WERI-Rb-1 (cell line): ENCODE data around the gene BRSK2.

Experiments used
- DNase-seq: peaks from one replicate; pipeline ENCODE4 v3.0.0-alpha.2; 2020
- H3K27ac ChIP-seq: fragments of 250-450 bp; sonication (Bioruptor Pico); 2 replicates; pipeline ENCODE4 v1.5.1; 2020; ENCODE audit warnings: mild to moderate bottlenecking, moderate library complexity
- H3K27me3 ChIP-seq: fragments of 250-450 bp; sonication (Bioruptor Pico); 2 replicates; pipeline ENCODE4 v1.5.1; 2021; ENCODE audit warnings: mild to moderate bottlenecking, low read depth, moderate library complexity; ENCODE audit not compliant: insufficient read depth, severe bottlenecking
- H3K36me3 ChIP-seq: fragments of 250-450 bp; sonication (Bioruptor Pico); 2 replicates; pipeline ENCODE4 v1.5.1; 2020; ENCODE audit warnings: mild to moderate bottlenecking, moderate library complexity
- H3K4me3 ChIP-seq: 2 replicates; pipeline ENCODE4 v1.5.1; 2011; ENCODE audit warnings: low read depth, mild to moderate bottlenecking, control low read depth, low read length
- H3K9me3 ChIP-seq: fragments of 250-450 bp; sonication (Bioruptor Pico); 2 replicates; pipeline ENCODE4 v1.5.1; 2021; ENCODE audit warnings: mild to moderate bottlenecking, moderate library complexity; ENCODE audit not compliant: severe bottlenecking
- TF ChIP-seq, protein P1 (sequence below): IDR thresholded peaks from 2 replicates; pipeline ENCODE4 v1.5.1; 2011; ENCODE audit warnings: low read depth, mild to moderate bottlenecking, control low read depth, inconsistent platforms, low read length

The BRSK2 gene

DNA sequence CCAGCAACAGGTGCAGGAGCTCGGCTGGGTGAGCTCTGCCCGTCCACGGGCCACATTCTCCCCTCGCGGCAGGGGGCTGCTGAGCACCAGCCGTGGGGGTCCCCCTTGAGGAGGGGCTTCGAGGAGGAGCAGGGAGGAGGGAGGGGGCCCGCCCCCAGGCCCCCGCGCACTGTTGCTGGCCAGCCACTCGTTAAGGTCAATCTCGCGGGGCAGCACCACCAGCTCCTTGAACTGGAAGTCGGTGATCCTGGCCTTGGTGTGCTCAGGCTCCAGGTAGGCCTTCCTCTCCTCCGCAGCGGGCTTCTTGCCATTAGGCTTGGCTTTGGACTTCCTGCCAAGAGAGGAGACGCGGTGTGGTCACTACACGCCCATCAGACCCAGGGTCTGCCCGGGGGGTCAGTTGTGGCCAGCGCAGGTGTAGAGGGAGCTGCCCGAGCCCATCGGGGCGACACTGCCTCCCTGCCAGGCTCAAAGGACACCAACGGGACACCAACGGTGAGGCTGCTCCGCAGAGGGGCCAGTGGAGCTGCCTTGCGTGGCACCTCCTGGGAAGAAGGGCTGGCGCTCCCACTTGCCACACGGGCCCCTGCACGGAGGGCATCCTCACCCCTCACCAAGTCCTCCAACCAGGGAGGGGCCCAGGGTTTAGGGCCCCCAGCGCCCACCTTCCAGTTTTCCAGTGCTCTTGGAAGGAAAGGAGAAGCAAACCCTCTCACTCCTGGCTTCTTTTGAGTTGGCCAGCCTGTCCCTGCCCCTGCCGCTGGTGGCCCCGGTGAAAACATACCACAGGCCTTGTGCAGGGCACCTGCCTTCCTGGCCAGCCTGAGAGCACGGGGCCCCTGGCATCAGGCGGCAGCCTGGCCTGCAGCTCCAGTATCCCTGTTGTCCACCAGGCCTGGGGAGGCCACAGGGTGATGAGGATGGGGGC lies 91.1 kb downstream of the BRSK2 start:
- H3K36me3 ChIP-seq: no peaks in the 10 kb centered on the region; the same call in 1 of the 2 replicates
- no peaks in the 10 kb centered on the region for H3K27me3 ChIP-seq
- H3K27ac ChIP-seq: no peak overlapping the region
- no peak for DNase-seq
- TF ChIP-seq, protein P1, sequence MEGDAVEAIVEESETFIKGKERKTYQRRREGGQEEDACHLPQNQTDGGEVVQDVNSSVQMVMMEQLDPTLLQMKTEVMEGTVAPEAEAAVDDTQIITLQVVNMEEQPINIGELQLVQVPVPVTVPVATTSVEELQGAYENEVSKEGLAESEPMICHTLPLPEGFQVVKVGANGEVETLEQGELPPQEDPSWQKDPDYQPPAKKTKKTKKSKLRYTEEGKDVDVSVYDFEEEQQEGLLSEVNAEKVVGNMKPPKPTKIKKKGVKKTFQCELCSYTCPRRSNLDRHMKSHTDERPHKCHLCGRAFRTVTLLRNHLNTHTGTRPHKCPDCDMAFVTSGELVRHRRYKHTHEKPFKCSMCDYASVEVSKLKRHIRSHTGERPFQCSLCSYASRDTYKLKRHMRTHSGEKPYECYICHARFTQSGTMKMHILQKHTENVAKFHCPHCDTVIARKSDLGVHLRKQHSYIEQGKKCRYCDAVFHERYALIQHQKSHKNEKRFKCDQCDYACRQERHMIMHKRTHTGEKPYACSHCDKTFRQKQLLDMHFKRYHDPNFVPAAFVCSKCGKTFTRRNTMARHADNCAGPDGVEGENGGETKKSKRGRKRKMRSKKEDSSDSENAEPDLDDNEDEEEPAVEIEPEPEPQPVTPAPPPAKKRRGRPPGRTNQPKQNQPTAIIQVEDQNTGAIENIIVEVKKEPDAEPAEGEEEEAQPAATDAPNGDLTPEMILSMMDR: no peak
- H3K9me3 ChIP-seq: no peaks in the 10 kb centered on the region
- no peak overlapping the region for H3K4me3 ChIP-seq

DNA sequence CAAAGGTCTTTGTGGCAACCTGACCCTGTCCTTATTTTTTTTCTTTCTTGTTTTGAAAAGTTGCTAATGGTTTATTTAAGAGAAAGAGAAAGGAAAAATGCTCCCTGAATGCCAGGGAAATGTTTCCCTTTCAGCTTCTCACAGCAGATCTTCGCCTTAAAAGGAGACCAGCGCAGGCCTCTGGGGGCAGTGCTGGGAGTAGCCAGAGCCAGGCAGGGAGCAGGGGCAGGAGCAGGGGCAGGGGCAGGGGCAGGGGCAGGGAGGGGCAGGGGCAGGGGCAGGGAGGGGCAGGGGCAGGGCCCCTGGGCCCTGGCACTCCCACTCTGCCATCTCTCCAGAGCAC lies 91.7 kb downstream of the BRSK2 start:
- H3K9me3 ChIP-seq: no peaks in the 10 kb centered on the region
- DNase-seq: no peak
- H3K4me3 ChIP-seq: no peak overlapping the region
- no peaks in the 10 kb centered on the region for H3K27me3 ChIP-seq
- no peak overlapping the region for H3K27ac ChIP-seq
- TF ChIP-seq, protein P1: no peak
- no peaks in the 10 kb centered on the region; the same call in 1 of the 2 replicates for H3K36me3 ChIP-seq

DNA sequence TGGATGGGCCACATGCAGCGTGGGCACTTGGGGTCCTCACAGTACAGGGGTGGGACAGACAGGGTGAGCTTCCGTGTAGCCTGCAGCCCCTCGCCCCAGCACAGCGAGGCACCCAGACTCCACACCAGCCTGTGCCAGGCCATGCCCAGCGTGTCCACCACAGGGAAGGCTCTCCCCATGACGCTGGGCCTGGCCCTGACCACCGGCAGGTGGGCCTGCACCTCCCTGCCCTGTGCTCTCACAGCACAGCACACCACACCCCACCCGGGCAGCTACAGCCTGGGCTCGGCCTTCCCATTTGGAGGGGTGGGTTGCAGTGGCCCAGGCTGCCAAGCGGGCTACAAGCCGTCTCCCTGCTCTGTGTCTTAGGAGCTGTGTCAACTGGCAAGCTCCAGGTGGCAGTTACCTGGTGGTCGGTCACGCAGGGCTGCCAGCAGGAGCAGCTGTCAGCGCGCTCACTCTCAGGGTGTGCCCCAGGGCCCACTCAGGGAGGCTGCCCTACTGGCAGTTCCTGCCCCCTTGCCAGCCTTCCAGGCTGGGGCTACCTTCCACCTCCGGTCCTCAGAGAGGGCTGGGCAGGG lies 92.2 kb downstream of the BRSK2 start:
- no peaks in the 10 kb centered on the region for H3K27me3 ChIP-seq
- no peaks in the 10 kb centered on the region; the same call in 1 of the 2 replicates for H3K36me3 ChIP-seq
- H3K27ac ChIP-seq: no peak overlapping the region
- H3K9me3 ChIP-seq: no peaks in the 10 kb centered on the region
- no peak for DNase-seq
- H3K4me3 ChIP-seq: no peak overlapping the region
- TF ChIP-seq, protein P1: no peak

DNA sequence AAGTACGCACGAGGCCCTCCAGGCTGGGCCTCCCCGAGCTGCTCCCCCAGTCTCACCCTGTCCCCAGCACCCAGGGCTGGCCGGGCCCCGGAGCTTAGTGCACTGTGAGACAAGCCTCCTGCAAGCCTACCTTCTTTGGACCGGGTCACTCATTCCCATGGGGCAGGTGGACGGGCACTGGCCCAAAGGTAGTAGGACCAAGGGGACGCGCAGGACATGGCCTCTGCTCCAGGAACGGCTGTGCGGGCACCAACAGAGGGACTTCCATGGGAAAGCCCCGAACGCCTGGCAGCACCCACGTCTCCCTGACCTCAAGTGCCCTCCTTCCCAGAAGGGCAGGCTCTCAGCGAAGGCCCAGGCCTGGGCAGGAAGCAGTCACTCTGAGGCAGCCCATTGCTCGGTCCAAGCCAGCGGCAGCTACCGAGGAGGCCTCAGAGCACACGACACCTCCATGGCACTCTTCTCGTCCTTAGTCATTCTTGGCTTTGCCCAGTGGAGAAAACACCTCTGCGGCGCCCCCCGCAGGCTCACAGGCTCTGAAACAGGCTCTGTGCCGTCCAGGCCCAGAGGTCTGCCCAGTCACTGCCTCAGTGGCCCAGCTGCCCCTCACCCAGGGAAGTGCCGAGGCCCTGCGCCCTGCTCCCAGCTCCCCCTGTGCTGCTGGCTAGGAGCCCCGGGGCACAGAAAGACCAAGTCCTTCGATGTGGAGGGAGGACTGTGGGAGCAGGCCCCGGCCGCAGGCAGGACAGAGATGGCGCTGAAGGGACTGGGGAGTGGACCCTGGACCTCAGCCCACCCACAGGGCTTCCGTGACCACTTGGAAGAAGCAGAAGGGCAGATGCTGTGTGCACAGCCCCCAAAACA lies 93.1 kb downstream of the BRSK2 start:
- Histone ChIP-seq H3K36me3 (no peaks in the 10 kb centered on the region; the same call in 1 of the 2 replicates), H3K27me3 (no peaks in the 10 kb centered on the region), H3K9me3 (no peaks in the 10 kb centered on the region), H3K27ac (no peak overlapping the region), H3K4me3 (no peak overlapping the region)
- TF ChIP-seq, protein P1: peak; percentile 37
- no peak for DNase-seq

DNA sequence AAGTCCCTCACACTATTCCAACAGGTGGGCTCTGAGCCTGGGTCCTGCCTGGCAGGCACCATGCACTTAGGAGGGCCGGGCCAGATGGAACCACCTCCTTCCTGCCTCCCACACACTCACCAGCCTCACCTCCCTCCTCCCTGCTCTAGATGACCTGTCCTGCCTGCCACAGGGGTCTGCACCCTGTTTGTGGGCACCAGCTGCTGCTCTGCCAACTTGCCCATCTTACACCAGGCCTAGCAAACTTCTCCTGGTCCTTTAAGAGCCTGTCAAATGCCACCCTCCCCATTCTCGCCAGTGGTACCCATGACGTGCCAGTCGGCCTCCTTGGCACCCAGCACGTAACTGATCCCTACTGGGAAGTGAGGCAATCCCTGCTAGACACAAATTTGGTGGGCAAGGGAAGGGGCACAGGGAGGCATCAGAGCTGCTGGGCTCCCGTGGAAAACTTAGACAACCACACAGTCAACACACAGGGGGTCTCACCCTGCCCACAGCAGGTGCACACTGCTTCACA lies 93.8 kb downstream of the BRSK2 start:
- TF ChIP-seq, protein P1: no peak
- H3K4me3 ChIP-seq: no peak overlapping the region
- H3K9me3 ChIP-seq: no peaks in the 10 kb centered on the region
- no peaks in the 10 kb centered on the region for H3K27me3 ChIP-seq
- no peak for DNase-seq
- H3K27ac ChIP-seq: no peak overlapping the region
- no peaks in the 10 kb centered on the region; the same call in 1 of the 2 replicates for H3K36me3 ChIP-seq
